Endodermal cell (in vitro differentiated cells): ENCODE results near the gene GOLGA8N. TPM values are rescaled to one million over a fixed set of nuclear protein-coding genes. Genes with fewer than 3 reads are reported as not detected.
"Not testable (repeated sequence)": the region's sequence is repeated elsewhere in the genome, so short reads cannot be mapped to it uniquely, and the experiment has no call there.

ENCODE experiments used
- DNase-seq: peaks from one replicate; pipeline ENCODE4 v3.0.0-alpha.2; 2017
- H3K27ac ChIP-seq: 2 replicates; pipeline ENCODE4 v1.5.1; 2013; ENCODE audit warnings: mild to moderate bottlenecking, low read depth, low read length, moderate library complexity
- H3K27me3 ChIP-seq: 2 replicates; pipeline ENCODE4 v1.6.1; 2013; ENCODE audit warnings: mild to moderate bottlenecking, low read length, moderate library complexity; ENCODE audit not compliant: insufficient read depth, control insufficient read depth, poor library complexity, severe bottlenecking
- H3K36me3 ChIP-seq: 2 replicates; pipeline ENCODE4 v1.7.0; 2013; ENCODE audit warnings: mild to moderate bottlenecking, low read length, moderate library complexity; ENCODE audit not compliant: control insufficient read depth, insufficient read depth
- H3K4me1 ChIP-seq: one replicate; pipeline ENCODE4 v1.7.0; 2013; ENCODE audit warnings: low read length; ENCODE audit not compliant: control insufficient read depth, insufficient read depth
- H3K4me3 ChIP-seq: 2 replicates; pipeline ENCODE4 v1.5.1; 2013; ENCODE audit warnings: mild to moderate bottlenecking, low read length, moderate library complexity
- H3K9ac ChIP-seq: 2 replicates; pipeline ENCODE4 v1.6.1; 2013; ENCODE audit warnings: mild to moderate bottlenecking, low read length, moderate library complexity; ENCODE audit not compliant: poor library complexity, severe bottlenecking; ENCODE audit errors: extremely low read depth
- H3K9me3 ChIP-seq: 2 replicates; pipeline ENCODE4 v1.6.1; 2013; ENCODE audit warnings: mild to moderate bottlenecking, low read length, moderate library complexity; ENCODE audit not compliant: control insufficient read depth
- H3K27ac Mint-ChIP-seq: 2 replicates; pipeline ENCODE4 v1.8.0; 2020; ENCODE audit warnings: mixed read lengths
- H3K27me3 Mint-ChIP-seq: 2 replicates; pipeline ENCODE4 v1.8.0; 2021; ENCODE audit warnings: mild to moderate bottlenecking, mixed read lengths; ENCODE audit not compliant: insufficient read depth
- H3K36me3 Mint-ChIP-seq: 2 replicates; pipeline ENCODE4 v1.8.0; 2020; ENCODE audit warnings: low read depth, mixed read lengths
- H3K4me1 Mint-ChIP-seq: 2 replicates; pipeline ENCODE4 v1.8.0; 2020; ENCODE audit warnings: mixed read lengths
- H3K4me3 Mint-ChIP-seq: 2 replicates; pipeline ENCODE4 v1.8.0; 2020; ENCODE audit warnings: mild to moderate bottlenecking, moderate library complexity, mixed read lengths
- H3K9me3 Mint-ChIP-seq: 2 replicates; pipeline ENCODE4 v1.8.0; 2020; ENCODE audit warnings: mild to moderate bottlenecking, mixed read lengths
- WGBS, 2 experiments: methylation state at CpG; one replicate each; pipeline versions ENCODE4 v1.1.5 to v1.1.7; 2013; ENCODE audit warnings: missing lambda C conversion rate in 2 of 2, mixed read lengths in 1 of 2; ENCODE audit not compliant: insufficient coverage in 1 of 2, insufficient read length in 1 of 2; 5-methylcytosine and 5-hydroxymethylcytosine counted together
- long read RNA-seq, 4 experiments: library from polyadenylated mRNA in 2 of 4; library from RNA in 1 of 4; library from capped mRNA in 1 of 4; stranded (forward) in 3 of 4; unstranded in 1 of 4; transcript quantifications; one replicate each; pipeline ENCODE4 v2.0.0, GENCODE V29; 2020 to 2021; ENCODE audit warnings: inconsistent platforms in 1 of 4
- polyA plus RNA-seq, 2 experiments: library from polyadenylated mRNA; stranded (reverse); fragments of 50-300 nt; gene quantifications; one replicate each; pipeline ENCODE4 v1.2.3, GENCODE V29; 2013
- total RNA-seq, 2 donors: library from RNA; stranded (reverse); fragmentation: NEBNext Ultra II Directional in 1 of 2; extraction: Animal tissue kit (Norgen Biotek cat#: 25700) in 1 of 2; gene quantifications; 2 replicates in 1 of 2; 3 replicates in 1 of 2; pipeline ENCODE4 v1.2.1, GENCODE V29; 2021

Gene GOLGA8N
- 1 to 10 TPM; 1.1 to 3.7 TPM for total RNA-seq
- polyA plus RNA-seq (2013, experiment 1 of 2), result 0.71 TPM
- 2.0 TPM for polyA plus RNA-seq (2013, experiment 2 of 2)
- long read RNA-seq, experiment 1, result 0 reads
- long read RNA-seq, experiment 2, result 0 reads
- long read RNA-seq, experiment 3, result 0 reads
- long read RNA-seq, experiment 4, result 0 reads

DNA sequence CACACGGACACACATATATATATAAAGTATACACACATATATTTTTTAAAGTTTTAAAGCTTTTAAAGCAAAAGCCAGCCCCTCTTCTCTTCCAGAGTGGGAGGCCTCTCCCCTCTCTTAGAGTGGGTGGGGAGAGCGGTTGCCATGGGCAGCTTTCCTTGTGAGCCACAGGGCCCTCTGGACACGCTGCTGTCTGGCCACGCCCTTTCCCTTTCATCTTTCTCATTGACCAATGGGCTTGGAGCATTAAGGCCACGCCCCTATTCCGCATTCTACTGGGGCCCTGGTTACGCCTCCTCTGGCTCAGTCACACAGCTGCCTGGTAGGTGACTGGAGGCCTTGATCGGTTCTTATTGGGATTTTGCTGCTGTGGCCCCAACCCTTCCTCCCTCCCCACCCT is at the start of gene GOLGA8N:
Gene GOLGA8N (plus strand): TSS at position 306 of the 400 bp plus-strand sequence.
- not testable (repeated sequence) for DNase-seq, H3K27me3 Mint-ChIP-seq, H3K36me3 ChIP-seq, H3K27ac Mint-ChIP-seq, H3K27ac ChIP-seq, H3K9ac ChIP-seq, H3K4me3 ChIP-seq, H3K4me1 Mint-ChIP-seq, H3K36me3 Mint-ChIP-seq, H3K27me3 ChIP-seq, H3K4me1 ChIP-seq, H3K9me3 ChIP-seq, H3K9me3 Mint-ChIP-seq, H3K4me3 Mint-ChIP-seq
- WGBS, 2 experiments, result no CpG with 5 or more reads among the region's 8 CpGs

DNA sequence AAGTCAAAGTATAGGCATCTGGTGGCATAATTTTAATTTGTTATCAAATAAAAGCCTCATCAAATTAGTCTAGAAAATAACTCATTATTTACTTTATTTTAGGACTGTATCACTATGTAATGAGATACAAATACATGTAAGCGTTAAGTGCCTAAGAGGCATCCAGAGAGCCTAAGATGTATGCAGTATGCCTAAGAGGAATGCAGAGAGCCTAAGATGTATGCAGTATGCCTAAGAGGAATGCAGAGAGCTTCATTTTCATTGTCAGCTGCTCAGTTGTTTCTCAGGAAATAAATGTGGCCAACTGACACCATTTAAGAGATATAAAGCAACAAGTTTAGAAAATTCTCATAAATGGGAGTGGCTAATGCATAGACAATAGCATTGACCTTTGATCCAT is 49.8 kb upstream of the GOLGA8N start:
- not testable (repeated sequence) for H3K36me3 ChIP-seq, DNase-seq, H3K9me3 ChIP-seq, H3K9ac ChIP-seq, H3K4me1 ChIP-seq, H3K27me3 ChIP-seq, H3K27ac ChIP-seq, H3K4me3 ChIP-seq, H3K27me3 Mint-ChIP-seq, H3K4me3 Mint-ChIP-seq, H3K36me3 Mint-ChIP-seq, H3K27ac Mint-ChIP-seq, H3K9me3 Mint-ChIP-seq, H3K4me1 Mint-ChIP-seq
- WGBS, 2 experiments, result no CpG with 5 or more reads among the region's 1 CpG

DNA sequence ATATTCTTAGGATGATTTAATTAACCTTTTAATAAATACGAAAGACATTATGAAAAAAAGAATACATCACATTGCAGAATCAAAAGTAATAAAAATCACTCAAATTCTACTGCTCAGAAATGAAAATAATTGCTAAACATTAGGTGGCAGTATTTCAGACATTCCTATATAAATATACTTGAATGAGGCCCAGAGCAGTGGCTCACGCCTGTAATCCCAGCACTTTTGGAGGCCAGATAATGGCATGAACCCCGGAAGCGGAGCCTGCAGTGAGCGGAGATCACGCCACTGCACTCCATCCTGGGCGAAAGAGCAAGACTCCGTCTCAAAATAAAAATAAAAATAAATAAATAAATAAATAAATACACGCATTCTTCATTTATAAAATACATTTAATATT is 48.1 kb upstream of the GOLGA8N start:
- H3K36me3 ChIP-seq, H3K9me3 ChIP-seq, H3K27ac ChIP-seq, H3K27me3 Mint-ChIP-seq, H3K9ac ChIP-seq, H3K4me3 ChIP-seq, H3K27ac Mint-ChIP-seq, H3K9me3 Mint-ChIP-seq, H3K4me1 Mint-ChIP-seq, H3K4me1 ChIP-seq, DNase-seq, H3K4me3 Mint-ChIP-seq, H3K36me3 Mint-ChIP-seq, H3K27me3 ChIP-seq: not testable (repeated sequence)
- WGBS, 2 experiments, result no CpG with 5 or more reads among the region's 9 CpGs

DNA sequence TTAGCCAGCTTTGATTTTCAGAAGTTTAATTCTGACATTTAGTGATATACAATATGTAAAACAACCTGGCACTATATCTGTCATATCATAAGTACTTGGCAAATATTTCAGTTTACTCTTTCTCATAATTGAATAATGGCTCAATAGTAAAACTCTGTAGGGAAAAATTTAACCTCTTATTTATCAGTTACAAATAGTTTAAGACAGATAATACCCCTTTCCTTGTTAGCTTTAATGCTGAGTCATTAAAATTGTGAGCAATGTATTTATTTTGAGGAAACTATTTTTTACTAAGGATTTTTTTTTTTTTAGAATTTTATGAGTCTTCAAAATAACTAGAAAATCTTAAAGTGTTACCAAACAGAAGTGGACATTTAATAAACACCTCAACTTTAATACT is 38.7 kb upstream of the GOLGA8N start:
- DNase-seq, H3K4me3 ChIP-seq, H3K4me1 Mint-ChIP-seq, H3K4me3 Mint-ChIP-seq, H3K9ac ChIP-seq, H3K9me3 ChIP-seq, H3K27me3 Mint-ChIP-seq, H3K36me3 ChIP-seq, H3K27ac Mint-ChIP-seq, H3K9me3 Mint-ChIP-seq, H3K4me1 ChIP-seq, H3K27me3 ChIP-seq, H3K36me3 Mint-ChIP-seq, H3K27ac ChIP-seq: not testable (repeated sequence)

DNA sequence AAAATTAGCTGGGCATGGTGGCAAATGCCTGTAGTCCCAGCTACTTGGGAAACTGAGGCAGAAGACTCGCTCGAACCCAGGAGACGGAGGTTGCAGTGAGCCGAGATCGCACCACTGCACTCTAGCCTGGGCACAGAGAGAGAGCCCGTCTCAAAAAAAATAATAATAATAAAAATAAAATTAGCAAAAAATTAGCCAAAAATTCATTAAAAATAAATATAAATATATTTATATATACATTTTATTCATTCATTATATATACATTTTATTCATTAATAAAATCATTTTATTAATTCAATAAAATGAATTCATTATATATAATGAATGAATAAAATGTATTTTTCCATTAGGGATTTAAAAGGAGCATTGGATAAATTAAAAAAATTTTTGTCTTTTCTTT is 31.1 kb upstream of the GOLGA8N start:
- H3K27ac Mint-ChIP-seq, H3K4me3 Mint-ChIP-seq, H3K4me1 Mint-ChIP-seq, H3K27me3 ChIP-seq, H3K9me3 ChIP-seq, H3K27ac ChIP-seq, H3K9me3 Mint-ChIP-seq, H3K4me1 ChIP-seq, H3K36me3 Mint-ChIP-seq, H3K4me3 ChIP-seq, H3K27me3 Mint-ChIP-seq, H3K9ac ChIP-seq, H3K36me3 ChIP-seq, DNase-seq: not testable (repeated sequence)
- WGBS, 2 experiments, result no CpG with 5 or more reads among the region's 6 CpGs

DNA sequence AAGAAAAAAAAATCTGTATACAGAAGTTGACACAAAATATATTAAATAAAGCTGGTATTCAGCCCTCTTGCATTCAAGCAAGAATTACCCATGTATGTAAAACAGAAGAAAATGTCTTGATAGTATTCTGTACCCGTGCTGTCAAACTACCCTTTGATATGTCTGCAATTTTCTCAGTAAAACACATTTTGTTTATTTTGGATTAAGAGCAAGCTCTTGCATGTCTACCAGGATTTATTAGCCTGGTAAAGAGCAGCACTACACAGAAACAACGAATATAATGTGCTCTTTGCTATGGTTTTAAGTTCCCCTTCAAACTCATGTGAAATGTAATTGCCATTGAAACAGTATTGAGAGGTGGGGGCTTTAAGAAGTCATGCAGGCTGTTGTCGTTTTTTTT is 24.3 kb upstream of the GOLGA8N start:
- H3K4me1 Mint-ChIP-seq, H3K27me3 ChIP-seq, H3K4me3 Mint-ChIP-seq, H3K9me3 Mint-ChIP-seq, H3K4me3 ChIP-seq, H3K9ac ChIP-seq, H3K9me3 ChIP-seq, H3K36me3 Mint-ChIP-seq, H3K27ac ChIP-seq, H3K36me3 ChIP-seq, H3K4me1 ChIP-seq, DNase-seq, H3K27ac Mint-ChIP-seq, H3K27me3 Mint-ChIP-seq: not testable (repeated sequence)
- no CpG with 5 or more reads among the region's 3 CpGs for WGBS, 2 experiments

DNA sequence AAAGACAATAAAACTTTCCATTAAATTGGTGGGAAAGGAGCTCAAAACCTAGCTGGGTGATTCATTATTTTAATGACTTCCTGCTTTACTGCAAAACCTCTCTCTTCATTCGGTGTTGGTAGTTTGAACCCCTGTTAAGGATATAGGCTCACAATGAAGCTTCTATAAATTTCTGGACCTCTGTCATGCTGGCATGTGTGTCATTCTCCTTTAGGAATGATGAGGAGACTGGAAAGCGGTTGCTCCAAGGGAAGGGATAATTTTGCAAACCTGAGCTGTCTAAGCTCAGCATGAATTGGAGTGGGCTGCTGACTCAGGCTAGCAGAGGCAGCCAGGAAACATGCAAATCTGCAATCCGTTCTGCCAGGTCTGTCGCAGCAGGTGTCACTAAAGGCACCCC is 14.8 kb upstream of the GOLGA8N start:
- H3K27ac Mint-ChIP-seq, H3K27ac ChIP-seq, H3K9me3 Mint-ChIP-seq, DNase-seq, H3K27me3 Mint-ChIP-seq, H3K4me1 ChIP-seq, H3K36me3 ChIP-seq, H3K4me1 Mint-ChIP-seq, H3K36me3 Mint-ChIP-seq, H3K27me3 ChIP-seq, H3K9me3 ChIP-seq, H3K4me3 Mint-ChIP-seq, H3K9ac ChIP-seq, H3K4me3 ChIP-seq: not testable (repeated sequence)
- 17% methylated on average over 1 of the region's 4 CpGs; no CpG with 5 or more reads in 1 of the 2 experiments for WGBS, 2 experiments
